Activated CD8-positive, alpha-beta T cell treated with anti-CD3 and anti-CD28 coated beads for 36 hours (primary cell): Measurements from ENCODE around the gene YIPF1. TPM values are rescaled to one million over a fixed set of nuclear protein-coding genes. Genes with fewer than 3 reads are reported as not detected.

Source experiments
- ATAC-seq: fragments of 200-7000 bp; cut with Tn5 transposase; one replicate; pipeline ENCODE4 v1.10.0; 2021; ENCODE audit warnings: mild to moderate bottlenecking, moderate library complexity
- CTCF ChIA-PET: fragments of 350-600 bp; sonication (Branson Sonifier 250); formaldehyde crosslinking; loops from one replicate; lab custom pipeline; 2021; ENCODE audit warnings: antibody characterized with exemption; lab: Charles Lee
- POLR2A ChIA-PET: fragments of 350-600 bp; sonication (Branson Sonifier 250); formaldehyde crosslinking; loops from one replicate; lab custom pipeline; 2021; ENCODE audit warnings: antibody characterized with exemption; lab: Charles Lee
- DNase-seq: peaks from one replicate; pipeline ENCODE4 v3.0.0-alpha.2; 2020
- H3K27ac Mint-ChIP-seq: one replicate; pipeline ENCODE4 v1.8.0; 2021; ENCODE audit warnings: mild to moderate bottlenecking, mixed read lengths
- H3K27me3 Mint-ChIP-seq: one replicate; pipeline ENCODE4 v1.8.0; 2021; ENCODE audit warnings: mixed read lengths
- H3K36me3 Mint-ChIP-seq: one replicate; pipeline ENCODE4 v1.8.0; 2021; ENCODE audit warnings: low read depth, mixed read lengths
- H3K4me1 Mint-ChIP-seq: one replicate; pipeline ENCODE4 v1.8.0; 2021; ENCODE audit warnings: low read depth, mixed read lengths
- H3K4me3 Mint-ChIP-seq: one replicate; pipeline ENCODE4 v1.8.0; 2021; ENCODE audit warnings: mild to moderate bottlenecking, moderate library complexity, mixed read lengths
- H3K9me3 Mint-ChIP-seq: one replicate; pipeline ENCODE4 v1.8.0; 2021; ENCODE audit warnings: mixed read lengths
- CTCF ChIP-seq: fragments of 200-600 bp; IDR thresholded peaks from one replicate; pipeline ENCODE4 v1.8.0; 2022; ENCODE audit warnings: antibody characterized with exemption, mild to moderate bottlenecking
- intact Hi-C: fragments of 100-400 bp; cut with micrococcal nuclease; formaldehyde crosslinking; loops from one replicate; pipeline ENCODE4 v1.10.0; 2022
- total RNA-seq, 2 experiments: library from RNA; stranded (reverse); gene quantifications; one replicate each; pipeline ENCODE4 v1.2.3, GENCODE V29; 2021

Gene YIPF1
- total RNA-seq, 2 experiments from 2014 or later, result 13.2 to 15.6 TPM

GRCh38 chr1:53905509-53905908 is 15.9 kb upstream of the YIPF1 start:
- TF ChIP-seq CTCF, result no peak
- intact Hi-C loops, result no loop called here
- Mint-ChIP-seq H3K36me3 (no peaks in the 10 kb centered on the region), H3K4me1 (peaks cover 5% of the 10 kb centered on the region), H3K9me3 (no peaks in the 10 kb centered on the region), H3K27ac (no peak overlapping the region), H3K4me3 (no peak overlapping the region), H3K27me3 (no peaks in the 10 kb centered on the region)
- ChIA-PET CTCF (no interaction called here), POLR2A (no interaction called here)
- no peak for DNase-seq
- ATAC-seq, result no peak

- CTCF ChIA-PET, result interaction anchor here (1.4 kb wide), 1 partner anchor 42 kb away, joined by 4 read pairs; no protein-coding TSS in a partner anchor
Observed at GRCh38 chr1:53902235-53903138, 12.9 kb upstream of the YIPF1 start.

GRCh38 chr1:53899708-53900107 is 10.1 kb upstream of the YIPF1 start:
- Mint-ChIP-seq H3K36me3 (no peaks in the 10 kb centered on the region), H3K9me3 (no peaks in the 10 kb centered on the region), H3K27ac (no peak overlapping the region), H3K4me1 (peaks cover 5% of the 10 kb centered on the region), H3K27me3 (peaks cover 6% of the 10 kb centered on the region), H3K4me3 (no peak overlapping the region)
- ATAC-seq (no peak), DNase-seq (no peak)
- intact Hi-C loops, result no loop called here
- POLR2A ChIA-PET, result interaction anchor here (1.3 kb wide), 1 partner anchor 25 kb away, joined by 4 read pairs; no protein-coding TSS in a partner anchor
- CTCF ChIA-PET, result interaction anchor here (0.7 to 3.0 kb wide), 6 partner anchors 15 to 60 kb away, joined by 3 to 11 read pairs (median 4); no protein-coding TSS in a partner anchor
- no peak for TF ChIP-seq CTCF

More at GRCh38 chr1:53902235-53903138, 12.9 kb upstream of the YIPF1 start:
- ATAC-seq (no peak), DNase-seq (no peak)
- Mint-ChIP-seq H3K27me3 (no peaks in the 10 kb centered on the region), H3K4me1 (peaks cover 5% of the 10 kb centered on the region), H3K4me3 (no peak overlapping the region), H3K36me3 (no peaks in the 10 kb centered on the region), H3K9me3 (no peaks in the 10 kb centered on the region), H3K27ac (no peak overlapping the region)
- intact Hi-C loops, result no loop called here
- POLR2A ChIA-PET, result no interaction called here
- no peak for TF ChIP-seq CTCF

DNA sequence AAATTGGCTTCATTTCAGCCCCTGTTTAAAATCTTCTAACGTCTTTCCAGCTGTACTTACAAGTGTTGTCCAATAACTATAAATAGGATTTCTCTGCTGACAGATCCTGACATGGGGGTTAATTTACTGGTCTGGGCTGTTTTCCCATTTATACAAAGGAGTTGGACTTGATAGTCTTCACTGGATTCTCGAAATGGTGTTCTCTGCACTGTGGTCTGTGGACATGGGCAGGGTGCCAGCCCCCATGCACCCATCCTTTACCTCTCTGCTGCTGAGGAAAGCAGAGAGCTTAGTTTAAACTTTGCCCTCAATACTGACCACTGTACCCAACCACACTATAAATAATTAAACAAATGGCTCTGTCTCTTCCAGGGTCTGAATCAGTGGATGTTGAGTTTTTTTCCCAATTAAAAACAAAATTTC is 9.6 kb upstream of the YIPF1 start:
- DNase-seq (no peak), ATAC-seq (no peak)
- TF ChIP-seq CTCF, result no peak
- ChIA-PET POLR2A (no interaction called here), CTCF (interaction anchor here (1.1 to 3.0 kb wide), 3 partner anchors 20 to 60 kb away, joined by 5 to 11 read pairs (median 6); no protein-coding TSS in a partner anchor)
- Mint-ChIP-seq H3K36me3 (no peaks in the 10 kb centered on the region), H3K27me3 (peaks cover 6% of the 10 kb centered on the region), H3K4me3 (no peak overlapping the region), H3K9me3 (no peaks in the 10 kb centered on the region), H3K4me1 (peaks cover 5% of the 10 kb centered on the region), H3K27ac (no peak overlapping the region)
- intact Hi-C loops, result no loop called here
